Erythroblast (primary cell): Measurements from ENCODE around the gene ETFDH.

Source experiments
- GATA1 ChIP-seq: IDR thresholded peaks from 2 replicates; pipeline ENCODE4 v1.6.1; 2011; ENCODE audit warnings: low read depth, mild to moderate bottlenecking, control low read depth, low read length, moderate library complexity
- POLR2A ChIP-seq: IDR thresholded peaks from 2 replicates; pipeline ENCODE4 v1.6.1; 2011; ENCODE audit warnings: mild to moderate bottlenecking, low read length

DNA sequence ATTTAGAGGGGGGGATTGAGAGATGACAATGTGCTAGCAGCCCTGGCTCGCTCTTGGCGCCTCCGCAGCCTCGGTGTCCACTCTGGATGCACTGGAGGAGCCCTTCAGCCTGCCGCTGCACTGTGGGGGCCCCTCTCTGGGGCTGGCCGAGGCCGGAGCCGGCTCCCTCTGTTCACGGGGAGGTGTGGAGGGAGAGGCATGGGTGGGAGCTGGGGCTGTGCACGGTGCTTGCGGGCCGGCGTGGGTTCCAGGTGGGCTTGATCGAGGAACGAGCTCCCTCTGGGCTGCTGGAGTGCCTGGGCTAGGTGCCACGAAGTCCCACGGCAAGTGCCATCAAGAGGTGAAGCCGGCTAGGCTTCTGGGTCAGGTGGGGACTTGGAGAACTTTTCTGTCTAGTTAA lies 7.3 kb upstream of the ETFDH start:
- TF ChIP-seq POLR2A (no peak), GATA1 (no peak)
